Measurements from ENCODE around the gene CSNK1G2.

Gene CSNK1G2

GRCh38 chr19:1910177-1910576 lies 30.8 kb upstream of the CSNK1G2 start:
- Histone ChIP-seq H3K27ac (no peak overlapping the region), H3K4me3 (no peak overlapping the region)
- DNase-seq (ENCODE audit: low spot score): no peak
- no peak for TF ChIP-seq CTCF (IDR thresholded peaks at IDR 0.05)

GRCh38 chr19:1911098-1911497 lies 29.9 kb upstream of the CSNK1G2 start:
- Histone ChIP-seq H3K27ac (no peak overlapping the region), H3K4me3 (no peak overlapping the region)
- no peak for TF ChIP-seq CTCF (IDR thresholded peaks at IDR 0.05)
- DNase-seq (ENCODE audit: low spot score): no peak

GRCh38 chr19:1911995-1912394 lies 29.0 kb upstream of the CSNK1G2 start:
- H3K27ac ChIP-seq: no peak overlapping the region
- H3K4me3 ChIP-seq: no peak overlapping the region
- TF ChIP-seq CTCF (IDR thresholded peaks at IDR 0.05): no peak
- no peak for DNase-seq (ENCODE audit: low spot score)

- no peak for DNase-seq (ENCODE audit: low spot score)
- H3K27ac ChIP-seq: no peak overlapping the region
- no peak overlapping the region for H3K4me3 ChIP-seq
- no peak for TF ChIP-seq CTCF (IDR thresholded peaks at IDR 0.05)
Observed at GRCh38 chr19:1912760-1913505, 28.0 kb upstream of the CSNK1G2 start.

GRCh38 chr19:1913781-1914577 lies 27.0 kb upstream of the CSNK1G2 start:
- TF ChIP-seq CTCF (IDR thresholded peaks at IDR 0.05): no peak
- no peak overlapping the region for H3K4me3 ChIP-seq
- no peak for DNase-seq (ENCODE audit: low spot score)
- H3K27ac ChIP-seq: no peak overlapping the region

GRCh38 chr19:1914826-1915341 lies 26.1 kb upstream of the CSNK1G2 start:
- no peak for DNase-seq (ENCODE audit: low spot score)
- H3K27ac ChIP-seq: no peak overlapping the region
- H3K4me3 ChIP-seq: no peak overlapping the region
- no peak for TF ChIP-seq CTCF (IDR thresholded peaks at IDR 0.05)

Data from coronary artery (tissue), 2 donors.